Activated B cell treated with CpG ODN at 0.5 μM for 24 hours (primary cell): ENCODE data around the gene TMEM182. TPM values are rescaled to one million over a fixed set of nuclear protein-coding genes. Genes with fewer than 3 reads are reported as not detected.

ENCODE experiments used
- ATAC-seq: fragments of 200-7000 bp; cut with Tn5 transposase; one replicate; pipeline ENCODE4 v1.10.0; 2021; ENCODE audit warnings: low read depth, mild to moderate bottlenecking, moderate library complexity
- CTCF ChIA-PET: fragments of 350-600 bp; sonication (Branson Sonifier 250); formaldehyde crosslinking; loops from one replicate; lab custom pipeline; 2021; ENCODE audit warnings: antibody characterized with exemption; lab: Charles Lee
- POLR2A ChIA-PET: fragments of 350-600 bp; sonication (Branson Sonifier 250); formaldehyde crosslinking; loops from one replicate; lab custom pipeline; 2021; ENCODE audit warnings: antibody characterized with exemption; lab: Charles Lee
- DNase-seq: peaks from one replicate; pipeline ENCODE4 v3.0.0; 2022
- H3K27ac Mint-ChIP-seq: one replicate; pipeline ENCODE4 v1.8.0; 2020; ENCODE audit warnings: mixed read lengths
- H3K27me3 Mint-ChIP-seq: one replicate; pipeline ENCODE4 v1.8.0; 2021; ENCODE audit warnings: mixed read lengths
- H3K36me3 Mint-ChIP-seq: one replicate; pipeline ENCODE4 v1.8.0; 2021; ENCODE audit warnings: low read depth, mixed read lengths
- H3K4me1 Mint-ChIP-seq: one replicate; pipeline ENCODE4 v1.8.0; 2021; ENCODE audit warnings: mixed read lengths
- H3K4me3 Mint-ChIP-seq: one replicate; pipeline ENCODE4 v1.8.0; 2020; ENCODE audit warnings: mild to moderate bottlenecking, mixed read lengths
- H3K9me3 Mint-ChIP-seq: one replicate; pipeline ENCODE4 v1.8.0; 2020; ENCODE audit warnings: mixed read lengths
- intact Hi-C: fragments of 100-400 bp; cut with micrococcal nuclease; formaldehyde crosslinking; loops from one replicate; pipeline ENCODE4 v1.15.1; 2024
- total RNA-seq: library from RNA; stranded (reverse); gene quantifications from 2 replicates; pipeline ENCODE4 v1.2.3, GENCODE V29; 2022
- TF ChIP-seq, protein P1 (sequence below): fragments of 200-600 bp; IDR thresholded peaks from one replicate; pipeline ENCODE4 v1.8.0; 2022; ENCODE audit warnings: antibody characterized with exemption, mild to moderate bottlenecking

Gene TMEM182
- total RNA-seq, 1 donor from 2014 or later = 3.1 TPM

DNA sequence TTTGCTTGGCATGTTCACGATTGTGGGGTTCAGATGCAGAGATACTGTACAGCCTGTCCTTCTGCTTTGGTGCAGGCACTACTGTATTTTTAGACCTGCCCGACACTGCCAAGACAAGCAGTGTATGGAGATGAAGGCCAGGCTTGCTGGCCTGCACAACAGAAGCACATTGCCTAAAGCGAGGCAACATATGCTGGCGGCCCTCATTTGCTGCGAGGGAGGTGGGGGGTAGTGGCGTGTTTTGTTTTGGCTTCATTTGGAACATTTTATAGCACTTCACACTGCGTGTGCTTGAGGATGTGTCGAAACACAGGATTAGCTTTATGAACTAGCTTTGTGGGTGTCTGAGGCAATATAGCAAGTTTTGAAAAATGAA, 27.0 kb downstream of the TMEM182 start:
- intact Hi-C loops = no loop called here
- H3K9me3 Mint-ChIP-seq = no peaks in the 10 kb centered on the region
- H3K36me3 Mint-ChIP-seq = peaks cover 19% of the 10 kb centered on the region

DNA sequence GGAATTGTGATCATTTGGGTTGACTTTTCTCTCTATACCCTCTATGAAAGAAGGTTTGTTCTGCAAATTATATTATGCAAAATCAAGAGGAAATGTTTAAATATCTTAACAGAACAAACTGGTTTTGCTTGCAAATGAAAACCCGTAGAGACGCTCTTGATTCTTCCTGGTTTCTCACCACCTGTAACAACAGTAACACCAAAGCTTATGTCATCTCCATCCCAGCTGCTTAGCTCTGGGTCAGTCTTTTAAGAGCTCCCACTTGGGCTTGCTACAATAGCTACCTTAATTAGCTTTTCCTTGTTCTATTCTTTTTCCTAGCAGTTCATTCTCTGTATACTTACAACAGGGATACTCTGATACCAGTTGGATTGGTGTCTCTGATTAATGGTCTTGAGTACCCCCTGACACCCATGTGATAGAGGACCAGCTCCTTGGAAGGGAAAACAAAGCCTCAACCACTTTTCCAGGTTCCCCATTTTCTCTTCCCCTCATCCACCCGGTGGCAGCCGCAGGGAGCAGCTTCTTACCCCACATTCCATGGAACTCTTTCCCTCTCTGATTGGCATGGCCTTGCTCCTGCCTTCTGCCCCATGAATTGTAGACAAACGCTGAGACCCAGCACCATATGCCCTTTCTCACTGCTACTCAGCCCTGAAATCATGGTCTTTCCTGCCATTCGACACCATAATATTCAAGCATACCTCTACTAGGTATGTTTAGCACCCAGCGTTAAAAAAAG, 27.7 kb downstream of the TMEM182 start:
- H3K27ac Mint-ChIP-seq = no peak overlapping the region
- ATAC-seq (no peak), DNase-seq (no peak)
- intact Hi-C loops = no loop called here
- no peak overlapping the region for H3K4me3 Mint-ChIP-seq
- H3K27me3 Mint-ChIP-seq = no peaks in the 10 kb centered on the region
- CTCF ChIA-PET = no interaction called here
- no peaks in the 10 kb centered on the region for H3K4me1 Mint-ChIP-seq
- POLR2A ChIA-PET = no interaction called here
- peaks cover 2% of the 10 kb centered on the region for H3K9me3 Mint-ChIP-seq
- peaks cover 19% of the 10 kb centered on the region for H3K36me3 Mint-ChIP-seq
- TF ChIP-seq, protein P1, sequence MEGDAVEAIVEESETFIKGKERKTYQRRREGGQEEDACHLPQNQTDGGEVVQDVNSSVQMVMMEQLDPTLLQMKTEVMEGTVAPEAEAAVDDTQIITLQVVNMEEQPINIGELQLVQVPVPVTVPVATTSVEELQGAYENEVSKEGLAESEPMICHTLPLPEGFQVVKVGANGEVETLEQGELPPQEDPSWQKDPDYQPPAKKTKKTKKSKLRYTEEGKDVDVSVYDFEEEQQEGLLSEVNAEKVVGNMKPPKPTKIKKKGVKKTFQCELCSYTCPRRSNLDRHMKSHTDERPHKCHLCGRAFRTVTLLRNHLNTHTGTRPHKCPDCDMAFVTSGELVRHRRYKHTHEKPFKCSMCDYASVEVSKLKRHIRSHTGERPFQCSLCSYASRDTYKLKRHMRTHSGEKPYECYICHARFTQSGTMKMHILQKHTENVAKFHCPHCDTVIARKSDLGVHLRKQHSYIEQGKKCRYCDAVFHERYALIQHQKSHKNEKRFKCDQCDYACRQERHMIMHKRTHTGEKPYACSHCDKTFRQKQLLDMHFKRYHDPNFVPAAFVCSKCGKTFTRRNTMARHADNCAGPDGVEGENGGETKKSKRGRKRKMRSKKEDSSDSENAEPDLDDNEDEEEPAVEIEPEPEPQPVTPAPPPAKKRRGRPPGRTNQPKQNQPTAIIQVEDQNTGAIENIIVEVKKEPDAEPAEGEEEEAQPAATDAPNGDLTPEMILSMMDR = no peak

More for the DNA sequence above, 27.0 kb downstream of the TMEM182 start:
- DNase-seq (no peak), ATAC-seq (no peak)
- TF ChIP-seq, protein P1 = no peak
- Mint-ChIP-seq H3K4me3 (no peak overlapping the region), H3K27ac (no peak overlapping the region), H3K4me1 (no peaks in the 10 kb centered on the region), H3K27me3 (no peaks in the 10 kb centered on the region)
- POLR2A ChIA-PET = no interaction called here
- CTCF ChIA-PET = no interaction called here

DNA sequence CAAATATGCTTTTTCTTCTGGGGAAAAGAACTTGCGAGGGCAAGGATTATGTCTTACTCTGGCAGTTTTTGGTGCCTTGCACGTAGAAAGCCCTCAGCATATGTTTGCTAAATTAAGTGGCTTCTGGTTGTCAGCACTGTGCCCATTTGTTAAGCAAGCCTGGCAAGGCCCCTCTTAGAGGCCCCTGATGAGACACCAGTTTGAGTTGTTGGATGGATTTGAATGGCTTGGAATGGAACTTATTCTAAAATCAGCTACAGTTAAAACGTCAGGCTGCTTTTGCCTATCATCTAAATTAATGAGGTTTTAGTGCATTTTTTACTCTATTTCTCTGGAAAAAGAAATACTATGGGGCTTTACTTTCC, 28.2 kb downstream of the TMEM182 start:
- CTCF ChIA-PET = no interaction called here
- TF ChIP-seq, protein P1 = no peak

DNA sequence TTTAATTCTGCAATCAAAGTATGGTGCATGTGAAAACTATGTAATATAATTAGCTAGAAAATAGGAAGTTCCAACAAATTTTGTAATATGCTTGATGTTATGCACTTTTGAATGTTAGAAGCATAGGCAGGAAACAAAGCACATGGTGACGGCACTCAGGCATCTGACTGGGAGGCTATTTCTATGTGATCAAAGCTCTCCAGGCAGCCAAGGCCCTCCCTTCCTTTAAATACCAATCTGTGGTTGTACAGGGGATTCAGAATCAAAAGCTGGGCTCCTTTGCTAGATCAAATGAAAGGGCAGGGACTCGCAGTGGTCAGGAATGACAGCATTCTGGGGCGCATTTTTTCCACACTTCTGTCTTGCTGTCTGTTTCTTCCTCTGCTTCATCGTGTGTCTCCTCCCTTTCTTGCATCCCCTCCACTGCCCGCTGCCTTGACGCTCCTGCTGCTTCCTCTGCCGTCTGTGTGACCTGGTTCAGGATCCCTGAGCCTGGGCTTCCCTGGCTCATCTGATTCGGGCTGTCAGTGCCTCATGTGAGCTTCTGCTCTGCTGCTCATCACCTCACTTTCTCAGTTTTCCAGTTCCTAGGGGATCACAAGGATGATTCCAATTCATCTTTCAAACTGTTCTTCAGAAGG, 30.9 kb downstream of the TMEM182 start:
- intact Hi-C loops = no loop called here
- peaks cover 6% of the 10 kb centered on the region for H3K36me3 Mint-ChIP-seq
- DNase-seq = no peak
- POLR2A ChIA-PET = no interaction called here
- H3K4me1 Mint-ChIP-seq = no peaks in the 10 kb centered on the region
- TF ChIP-seq, protein P1 = no peak
- H3K27ac Mint-ChIP-seq = no peak overlapping the region
- no peak for ATAC-seq
- no peak overlapping the region for H3K4me3 Mint-ChIP-seq
- CTCF ChIA-PET = no interaction called here
- H3K9me3 Mint-ChIP-seq = peaks cover 4% of the 10 kb centered on the region
- H3K27me3 Mint-ChIP-seq = no peaks in the 10 kb centered on the region

More for the DNA sequence above, 28.2 kb downstream of the TMEM182 start:
- intact Hi-C loops = no loop called here
- DNase-seq (no peak), ATAC-seq (no peak)
- Mint-ChIP-seq H3K4me1 (no peaks in the 10 kb centered on the region), H3K27me3 (no peaks in the 10 kb centered on the region), H3K27ac (no peak overlapping the region), H3K9me3 (peaks cover 2% of the 10 kb centered on the region), H3K36me3 (peaks cover 15% of the 10 kb centered on the region), H3K4me3 (no peak overlapping the region)
- POLR2A ChIA-PET = interaction anchor here (0.6 kb wide), 1 partner anchor 24 kb away, joined by 3 read pairs; no protein-coding TSS in a partner anchor

DNA sequence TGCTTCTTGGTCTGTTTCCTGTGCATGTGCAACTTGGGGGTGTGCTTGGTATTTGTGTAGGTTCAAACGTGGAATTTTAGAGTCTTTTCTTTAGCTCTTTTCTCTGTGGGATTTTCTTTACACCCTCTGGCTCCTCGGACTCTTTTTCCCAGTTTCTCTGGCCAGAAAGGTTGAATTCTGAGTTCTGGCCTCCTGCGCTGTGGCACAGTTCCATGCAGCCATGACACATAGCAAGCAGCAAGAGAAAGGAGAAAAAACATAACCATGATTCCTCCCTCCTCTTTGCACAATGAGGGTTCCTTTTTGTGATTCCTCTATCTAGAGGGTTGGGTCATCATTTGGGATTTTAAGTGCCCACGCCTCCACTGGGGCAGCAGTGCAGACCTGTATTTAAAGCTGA, 33.8 kb downstream of the TMEM182 start:
- ChIA-PET CTCF (interaction anchor here (1.3 kb wide), 1 partner anchor 10 kb away, joined by 4 read pairs; no protein-coding TSS in a partner anchor), POLR2A (no interaction called here)
- Mint-ChIP-seq H3K9me3 (peaks cover 26% of the 10 kb centered on the region), H3K4me3 (no peak overlapping the region), H3K36me3 (peaks cover 32% of the 10 kb centered on the region), H3K27ac (no peak overlapping the region), H3K4me1 (no peaks in the 10 kb centered on the region), H3K27me3 (no peaks in the 10 kb centered on the region)
- ATAC-seq (no peak), DNase-seq (no peak)
- TF ChIP-seq, protein P1 = no peak
- intact Hi-C loops = no loop called here
